Fibroblast of gingiva (primary cell): ENCODE results near the gene TOB2.

Experiments used
- DNase-seq: peaks from one replicate; pipeline ENCODE4 v3.0.0-alpha.2; 2011; ENCODE audit warnings: low read depth

Gene TOB2

DNA sequence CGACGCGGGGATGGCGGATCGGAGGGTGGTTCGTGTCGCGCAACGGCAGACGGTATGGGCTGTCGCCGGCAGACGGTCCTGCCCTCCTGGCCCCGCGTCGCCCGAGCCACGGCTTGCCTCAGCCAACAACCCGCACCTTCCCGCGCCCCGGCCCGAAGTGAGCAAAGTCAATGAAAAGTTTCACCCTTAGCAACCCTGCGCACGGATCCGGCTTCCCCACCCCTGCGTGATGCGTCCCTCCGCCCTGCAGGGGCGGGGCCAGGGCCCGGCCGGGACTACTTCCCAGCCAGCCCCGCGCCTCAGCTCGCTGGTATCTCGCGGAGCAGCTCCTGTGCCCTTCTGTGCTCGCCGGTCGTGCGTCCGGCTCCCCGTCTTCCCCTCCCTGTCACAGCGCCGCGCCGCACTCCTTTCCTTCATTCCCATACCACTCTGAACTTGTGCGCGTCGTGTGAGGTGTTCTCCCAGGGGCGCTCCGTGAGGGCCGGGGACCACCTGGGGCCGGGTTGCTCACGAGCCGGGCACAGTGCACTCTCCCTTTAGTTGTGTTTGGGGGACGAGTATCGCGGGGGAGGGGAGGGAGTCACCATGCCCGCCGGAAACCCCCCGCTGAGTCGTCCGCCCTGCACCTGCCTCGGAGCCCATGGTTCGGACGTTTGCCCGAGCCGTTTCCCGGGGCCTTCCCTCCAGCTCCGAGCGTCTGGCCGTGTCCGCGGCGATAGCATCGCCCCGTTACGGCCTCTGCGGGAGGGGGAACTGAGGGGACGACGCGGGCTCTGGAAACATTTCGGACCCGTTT, at the start of gene TOB2:
TSS of gene TOB2 (minus strand) at position 163 of the 796 bp plus-strand sequence. CDS start 9,456 bp downstream, outside the sequence.
- peak; percentile 98 for DNase-seq

- DNase-seq = peak; percentile 26
Measured at GRCh38 chr22:41491374-41492100, 44.9 kb upstream of the TOB2 start.

GRCh38 chr22:41488596-41489385, 42.2 kb upstream of the TOB2 start:
- no peak for DNase-seq

DNA sequence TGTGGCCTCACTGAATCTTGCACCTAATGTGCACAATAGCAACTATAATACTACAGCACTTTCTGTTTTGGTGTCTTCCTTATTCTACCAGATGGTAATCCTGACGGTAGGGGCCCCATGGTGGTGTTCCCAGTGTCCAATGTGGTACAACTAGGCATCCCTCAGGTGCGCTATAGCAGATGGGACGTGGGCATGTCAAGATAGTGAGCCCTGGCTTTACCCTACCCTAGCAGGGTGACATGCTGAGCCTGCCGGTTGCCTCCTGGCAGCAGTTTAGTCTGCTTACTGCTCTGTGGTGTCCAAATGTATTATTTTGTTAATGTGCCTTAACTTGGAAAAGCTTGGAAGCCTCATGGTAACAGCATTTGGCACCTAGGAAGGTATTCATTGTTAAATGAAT, 41.5 kb upstream of the TOB2 start:
- no peak for DNase-seq

DNA sequence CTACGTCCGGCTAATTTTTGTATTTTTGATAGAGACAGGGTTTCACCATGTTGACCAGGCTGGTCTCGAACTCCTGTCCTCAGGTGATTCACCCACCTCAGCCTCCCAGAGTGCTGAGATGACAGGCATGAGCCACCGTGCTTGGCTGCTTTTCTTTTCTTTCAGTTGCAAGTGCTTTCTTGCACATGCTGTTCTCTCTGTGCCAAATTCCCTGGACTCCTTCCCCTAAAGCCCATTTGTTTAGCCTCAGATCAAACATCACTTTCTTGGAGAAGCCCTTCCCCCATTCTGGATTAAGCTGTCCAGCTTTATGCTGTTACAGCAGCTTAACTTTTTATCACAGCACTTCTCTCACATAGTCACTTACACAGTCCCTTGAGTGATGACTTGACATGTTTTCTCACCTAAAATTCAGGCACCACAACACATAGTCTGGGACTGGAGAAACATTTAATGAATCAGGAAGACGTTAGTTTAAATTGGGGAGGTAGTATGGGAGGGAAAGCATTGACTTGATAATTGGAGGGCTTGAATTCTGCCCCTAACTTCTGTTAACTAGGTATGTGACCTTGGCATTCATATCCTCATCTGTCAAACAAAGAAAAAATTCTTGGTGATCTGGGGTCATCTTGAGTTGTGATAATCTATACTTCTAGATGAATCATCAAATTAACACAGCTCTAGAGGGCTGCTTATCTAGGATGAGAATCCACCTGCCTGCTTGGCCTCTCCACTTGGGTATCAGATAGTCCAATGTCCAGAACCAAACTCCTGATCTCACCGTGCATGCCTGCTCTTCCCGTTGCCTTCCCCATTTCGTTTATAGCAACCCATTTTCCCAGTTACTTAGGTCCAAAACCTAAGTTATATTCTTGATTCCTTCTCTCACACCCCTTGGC, 40.7 kb upstream of the TOB2 start:
- no peak for DNase-seq

DNA sequence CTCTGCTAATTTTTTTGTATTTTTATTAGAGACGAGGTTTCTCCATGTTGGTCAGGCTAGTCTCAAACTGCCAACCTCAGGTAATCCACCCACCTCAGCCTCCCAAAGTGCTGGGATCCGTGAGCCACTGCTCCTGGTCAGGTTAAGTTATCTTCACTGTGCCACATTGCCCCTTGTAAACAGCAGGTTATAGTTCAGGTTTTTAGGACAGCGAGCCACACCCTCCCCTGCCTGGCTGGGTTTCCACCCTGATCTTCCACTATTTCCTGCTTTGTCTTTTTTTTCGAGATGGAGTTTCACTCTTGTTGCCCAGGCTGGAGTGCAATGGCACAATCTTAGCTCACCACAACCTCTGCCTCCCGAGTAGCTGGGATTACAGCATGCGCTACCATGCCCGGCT, 38.4 kb upstream of the TOB2 start:
- no peak for DNase-seq

DNA sequence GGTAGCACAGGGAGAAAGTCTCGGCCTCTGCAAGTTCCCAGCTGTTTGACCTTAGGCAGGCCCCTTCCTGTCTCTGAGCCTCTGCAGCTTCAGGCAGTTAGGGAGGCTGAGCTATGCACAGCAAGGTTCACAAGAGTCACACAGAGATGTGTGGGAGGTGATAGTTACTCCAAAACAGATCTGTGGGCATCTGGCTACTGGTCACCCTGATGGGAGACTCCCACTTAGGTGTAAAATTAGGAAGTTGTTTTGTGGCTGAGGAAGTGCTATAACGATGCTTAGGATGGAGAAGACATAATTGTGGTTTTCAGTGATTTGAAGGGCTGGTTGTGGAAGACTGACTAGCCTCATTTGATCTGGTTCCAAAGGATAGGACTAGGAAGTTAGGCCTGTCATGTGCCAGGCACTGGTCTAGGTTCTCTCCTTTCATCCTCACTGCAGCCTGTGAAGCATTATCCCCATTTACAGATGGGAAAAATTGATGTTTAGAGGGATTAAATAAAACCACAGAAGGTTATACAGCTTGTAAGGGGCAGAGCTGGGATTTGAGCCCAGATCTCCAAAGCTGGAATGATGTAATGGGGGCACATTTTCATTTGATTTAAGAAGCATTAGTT, 35.8 kb upstream of the TOB2 start:
- DNase-seq = no peak

DNA sequence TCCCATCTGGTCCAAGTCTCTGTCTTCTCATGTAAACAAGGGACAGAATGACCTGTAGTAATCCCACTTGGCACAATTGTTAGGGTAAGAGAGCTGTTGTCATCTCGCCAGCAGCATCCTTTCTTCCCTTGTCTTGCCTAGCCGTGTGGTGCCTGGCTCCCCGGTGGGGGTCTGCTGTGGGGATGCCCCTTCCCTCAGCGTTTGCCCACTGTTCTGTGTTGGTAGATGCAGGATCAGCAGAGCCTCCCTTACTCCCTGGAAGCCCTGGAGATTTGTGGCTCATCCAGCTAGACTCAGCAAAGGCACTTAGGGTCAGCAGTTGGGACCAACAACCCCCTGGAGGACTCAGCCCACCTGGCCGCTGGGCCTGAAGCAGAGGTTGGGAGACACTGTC, 35.3 kb upstream of the TOB2 start:
- DNase-seq = no peak

GRCh38 chr22:41481131-41481830, 34.7 kb upstream of the TOB2 start:
- DNase-seq = peak; percentile 36

- peak; percentile 68 for DNase-seq
Measured at GRCh38 chr22:41480397-41480735, 33.8 kb upstream of the TOB2 start.

- peak; percentile 84 for DNase-seq
Measured at GRCh38 chr22:41479671-41480396, 33.2 kb upstream of the TOB2 start.

DNA sequence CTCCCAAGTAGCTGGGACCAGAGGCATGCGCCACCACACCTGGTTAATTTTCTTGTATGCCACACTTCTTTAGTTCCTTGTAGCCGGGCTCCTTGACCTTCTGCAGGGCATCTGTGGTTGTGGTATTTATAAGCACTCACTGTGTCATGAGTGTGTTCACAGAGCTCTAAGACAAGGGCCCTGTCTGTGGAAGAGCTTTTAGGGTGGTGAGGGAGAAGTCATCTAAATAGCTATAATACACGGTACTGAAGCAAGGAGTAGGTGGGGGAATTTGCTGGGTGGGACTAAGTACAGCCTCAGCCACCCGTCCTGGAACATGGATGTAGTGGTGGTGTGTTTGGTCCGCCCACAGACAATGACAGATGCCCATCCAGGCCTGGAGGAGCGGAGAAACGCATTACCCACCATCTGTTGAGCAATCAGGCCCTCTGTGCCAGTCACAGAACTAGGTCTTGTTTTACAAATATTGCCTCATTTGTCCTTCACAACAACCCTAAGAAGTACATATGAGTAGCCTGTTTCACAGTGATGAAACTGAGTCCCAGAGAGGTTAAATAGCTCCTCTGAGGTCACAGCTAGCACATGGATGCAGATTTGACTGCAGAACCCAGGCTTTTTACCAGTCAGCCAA, 32.4 kb upstream of the TOB2 start:
- peak; percentile 95 for DNase-seq

DNA sequence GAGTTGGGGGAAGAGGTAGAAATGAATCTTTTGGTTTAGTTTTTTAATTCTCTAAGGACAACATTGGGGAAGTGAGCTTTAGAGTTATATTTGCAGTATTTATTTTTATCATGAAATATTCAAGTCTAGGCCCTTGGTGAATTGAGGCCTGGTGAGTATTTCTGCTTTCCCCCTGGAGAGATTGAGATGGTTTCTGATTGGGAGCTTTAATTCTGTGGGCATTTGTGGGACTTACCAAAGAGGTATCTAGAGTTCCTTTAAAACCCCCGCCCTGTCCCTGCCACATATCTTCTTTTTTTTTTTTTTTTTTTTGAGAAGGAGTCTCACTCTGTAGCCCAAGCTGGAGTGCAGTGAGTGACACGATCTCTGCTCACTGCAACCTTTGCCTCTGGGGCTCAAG, 31.9 kb upstream of the TOB2 start:
- no peak for DNase-seq

- DNase-seq = no peak
Measured at GRCh38 chr22:41474872-41475451, 28.4 kb upstream of the TOB2 start.

GRCh38 chr22:41471568-41471967, 25.0 kb upstream of the TOB2 start:
- DNase-seq = no peak

- no peak for DNase-seq
Measured at GRCh38 chr22:41470886-41471285, 24.3 kb upstream of the TOB2 start.

GRCh38 chr22:41469218-41469851, 22.7 kb upstream of the TOB2 start:
- no peak for DNase-seq

DNA sequence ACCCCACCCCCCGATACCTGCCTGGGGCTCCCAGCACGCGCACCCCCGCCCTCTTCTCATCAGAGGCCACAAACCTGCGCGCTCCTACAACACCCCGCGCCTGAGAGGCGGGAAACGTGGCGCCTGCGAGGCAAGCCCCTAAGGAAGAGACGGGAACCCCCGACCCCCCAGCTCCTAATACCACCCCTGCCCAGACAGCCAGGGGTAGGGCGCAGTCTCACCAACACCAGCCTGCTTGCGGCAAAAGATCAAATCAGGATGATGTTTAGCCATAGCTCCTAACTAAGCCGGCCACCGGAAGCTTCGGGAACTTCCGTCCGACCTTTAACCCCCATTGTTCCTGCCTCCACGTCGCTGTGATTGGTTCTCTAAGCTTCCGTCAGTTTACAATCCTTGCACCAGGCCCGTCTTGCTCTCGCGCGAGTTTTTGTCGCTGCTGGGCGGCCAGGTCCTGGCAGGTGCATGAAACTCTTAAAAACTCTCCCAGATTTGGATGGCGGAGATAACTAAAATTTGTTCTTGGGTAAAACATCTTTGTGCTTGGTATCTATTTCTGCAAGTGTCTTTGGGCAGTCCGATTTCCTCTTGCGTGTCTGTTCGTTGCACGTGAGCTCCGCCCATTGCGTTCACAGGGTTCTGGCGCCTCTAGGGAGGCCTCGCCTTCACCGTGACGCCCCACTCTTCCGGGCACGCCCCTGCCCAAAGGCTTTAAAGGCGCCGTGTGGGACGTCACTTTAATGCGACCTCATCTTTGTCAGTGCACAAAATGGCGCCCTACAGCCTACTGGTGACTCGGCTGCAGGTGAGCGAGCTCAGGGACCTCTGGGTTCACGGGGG, 22.0 kb upstream of the TOB2 start, which contains the start of the genes ACO2 and PHF5A:
TSS of gene ACO2 (plus strand) at position 737 of the 837 bp plus-strand sequence. CDS start at position 767, 30 bp downstream.
TSS of gene PHF5A (minus strand) at position 312 of the 837 bp plus-strand sequence. CDS start at position 273, 39 bp downstream.
- DNase-seq = peak; percentile 99
